GM12878 (cell line): Measurements from ENCODE around the gene ANKRD13B. TPM values are rescaled to one million over a fixed set of nuclear protein-coding genes. Genes with fewer than 3 reads are reported as not detected.

Source experiments
- ATAC-seq: fragments of 200-7000 bp; cut with Tn5 transposase; 3 replicates; pipeline ENCODE4 v1.9.1; 2020; ENCODE audit warnings: mild to moderate bottlenecking, moderate library complexity
- BruUV-seq: library from RNA; stranded (reverse); fragments of 400-500 nt; replicated peaks from 2 replicates; lab custom pipeline; 2021; lab: Mats Ljungman, UMichigan
- CTCF ChIA-PET: fragments of 300-600 bp; sonication (Branson Sonifier 250); formaldehyde crosslinking; extraction: SDS; loops from one replicate; lab custom pipeline; 2021; ENCODE audit warnings: inconsistent platforms; lab: Yijun Ruan, JAX
- POLR2A ChIA-PET: fragments of 350-600 bp; formaldehyde crosslinking; extraction: SDS; loops from one replicate; lab custom pipeline; 2021; ENCODE audit warnings: inconsistent platforms; lab: Charles Lee
- RAD21 ChIA-PET: fragments of 300-600 bp; sonication (Branson Sonifier 250); formaldehyde crosslinking; loops from one replicate; lab custom pipeline; 2023; ENCODE audit warnings: antibody characterized with exemption; ENCODE audit not compliant: unreplicated experiment; lab: Charles Lee
- SMC1A ChIA-PET: fragments of 300-600 bp; sonication (Branson Sonifier 250); formaldehyde crosslinking; loops from one replicate; lab custom pipeline; 2023; ENCODE audit not compliant: unreplicated experiment, uncharacterized antibody; lab: Charles Lee
- DNase-seq: peaks from one replicate; pipeline ENCODE4 v3.0.0-alpha.2; 2011; ENCODE audit warnings: low read depth, low spot score
- FAIRE-seq: peaks from 3 replicates; lab custom pipeline; 2011; peaks lifted over from hg19 to GRCh38; lab: Jason Lieb, UNC
- H2AFZ ChIP-seq: 2 replicates; pipeline ENCODE4 v1.6.0; 2011; ENCODE audit warnings: low read depth, low read length, control low read depth; ENCODE audit not compliant: control insufficient read depth
- H3K27ac ChIP-seq: 2 replicates; pipeline ENCODE4 v1.5.1; 2011; ENCODE audit warnings: control low read depth; ENCODE audit not compliant: control insufficient read depth, insufficient read depth
- H3K27me3 ChIP-seq, 2 experiments: replicated peaks in 1 of 2; 2 replicates each; pipeline versions ENCODE4 v1.6.0 to v1.6.1; 2011; ENCODE audit warnings: low read length in 1 of 2; ENCODE audit not compliant: control insufficient read depth in 2 of 2, insufficient read depth in 2 of 2
- H3K36me3 ChIP-seq, 2 experiments: 2 replicates each; pipeline ENCODE4 v1.5.1; 2011; ENCODE audit warnings: low read length in 1 of 2; ENCODE audit not compliant: control insufficient read depth in 2 of 2, insufficient read depth in 2 of 2
- H3K4me1 ChIP-seq: 2 replicates; pipeline ENCODE4 v1.6.1; 2011; ENCODE audit warnings: mild to moderate bottlenecking, low read length, moderate library complexity, mixed read lengths; ENCODE audit not compliant: control insufficient read depth, insufficient read depth
- H3K4me2 ChIP-seq: 2 replicates; pipeline ENCODE4 v1.6.0; 2011; ENCODE audit warnings: control low read depth; ENCODE audit not compliant: control insufficient read depth, insufficient read depth
- H3K4me3 ChIP-seq: fragments of 200-600 bp; sonication (generic); 2 replicates; pipeline ENCODE4 v1.5.1; 2016
- H3K79me2 ChIP-seq: 2 replicates; pipeline ENCODE4 v1.6.0; 2011; ENCODE audit warnings: low read length; ENCODE audit not compliant: control insufficient read depth, insufficient read depth
- H3K9ac ChIP-seq: 2 replicates; pipeline ENCODE4 v1.8.0; 2011; ENCODE audit warnings: low read length, control low read depth, mixed read lengths; ENCODE audit not compliant: control insufficient read depth, insufficient read depth
- H3K9me3 ChIP-seq: replicated peaks from 3 replicates; pipeline ENCODE4 v1.5.1; 2011; ENCODE audit warnings: mild to moderate bottlenecking, low read length; ENCODE audit not compliant: control insufficient read depth, insufficient read depth
- H4K20me1 ChIP-seq: 2 replicates; pipeline ENCODE4 v1.6.0; 2011; ENCODE audit not compliant: control insufficient read depth, insufficient read depth
- CREM ChIP-seq: IDR thresholded peaks from 2 replicates; pipeline ENCODE4 v1.6.1; 2014; ENCODE audit warnings: antibody characterized with exemption, low read depth
- IRF4 ChIP-seq: IDR thresholded peaks from 2 replicates; pipeline ENCODE4 v1.6.1; 2011; ENCODE audit warnings: low read depth, low read length
- JUND ChIP-seq: IDR thresholded peaks from 2 replicates; pipeline ENCODE4 v1.6.1; 2012; ENCODE audit warnings: low read depth, mild to moderate bottlenecking, low read length, improper control_type of control experiment, moderate library complexity
- NBN ChIP-seq: fragments of 450-650 bp; IDR thresholded peaks from 2 replicates; pipeline ENCODE4 v1.6.1; 2016
- NFIC ChIP-seq: IDR thresholded peaks from 2 replicates; pipeline ENCODE4 v1.6.1; 2012; ENCODE audit warnings: low read depth, mild to moderate bottlenecking, inconsistent platforms, low read length, moderate library complexity
- NR2F1 ChIP-seq: fragments of 450-650 bp; conservative IDR thresholded peaks from 2 replicates; pipeline ENCODE4 v1.6.1; 2017; ENCODE audit warnings: mild to moderate bottlenecking
- POLR2A ChIP-seq: IDR thresholded peaks from 2 replicates; pipeline ENCODE4 v1.6.1; 2011; ENCODE audit warnings: low read depth, mild to moderate bottlenecking, low read length
- SMAD1 ChIP-seq: fragments of 450-650 bp; IDR thresholded peaks from 2 replicates; pipeline ENCODE4 v1.6.1; 2018; ENCODE audit warnings: mild to moderate bottlenecking, low read depth; ENCODE audit not compliant: partially characterized antibody
- SUPT20H ChIP-seq: IDR thresholded peaks from 2 replicates; pipeline ENCODE4 v1.6.1; 2011; ENCODE audit warnings: low read depth, mild to moderate bottlenecking, low read length, moderate library complexity, borderline replicate concordance; ENCODE audit not compliant: control insufficient read depth
- ZNF384 ChIP-seq: IDR thresholded peaks from 2 replicates; pipeline ENCODE4 v1.6.1; 2012; ENCODE audit warnings: low read depth, mild to moderate bottlenecking, low read length, improper control_type of control experiment, borderline replicate concordance
- ZZZ3 ChIP-seq: IDR thresholded peaks from 2 replicates; pipeline ENCODE4 v1.6.1; 2011; ENCODE audit warnings: low read depth; ENCODE audit not compliant: control insufficient read depth, insufficient read length
- WGBS: methylation state at CpG from one replicate; pipeline ENCODE4 v1.1.6; 2016; ENCODE audit warnings: low lambda C conversion rate; ENCODE audit not compliant: insufficient replicate concordance, insufficient coverage; ENCODE audit errors: missing lambda C conversion rate; 5-methylcytosine and 5-hydroxymethylcytosine counted together
- in situ Hi-C: fragments of 300-500 bp; cut with MboI; formaldehyde crosslinking; loops from 9 replicates; pipeline ENCODE4 v1.14.3; 2018; ENCODE audit warnings: mixed read lengths
- intact Hi-C: fragments of 100-400 bp; cut with micrococcal nuclease; formaldehyde crosslinking; loops from one replicate; pipeline ENCODE4 v1.14.2; 2022; ENCODE audit not compliant: unreplicated experiment
- polyA plus RNA-seq, 11 experiments: library from polyadenylated mRNA; depleted of rRNA in 4 of 11; unstranded in 6 of 11; stranded (reverse) in 5 of 11; fragments of >200 nt; fragmentation: Nextera tagmentation in 4 of 11; fragmentation: Illumina TruSeq in 1 of 11; extraction: Ambion mirVana in 4 of 11; extraction: Trizol in 1 of 11; gene quantifications; 1 replicate in 1 of 11; 2 replicates in 10 of 11; pipeline versions ENCODE4 v1.2.1 to v1.2.3, GENCODE V29; 2011 to 2016; ENCODE audit warnings: inconsistent platforms in 2 of 11, missing spikeins in 2 of 11, low read depth in 1 of 11
- total RNA-seq, 4 experiments: library from RNA; depleted of rRNA in 3 of 4; stranded (reverse); fragments of >200 nt in 3 of 4; fragmentation: Illumina TruSeq in 1 of 4; extraction: Trizol in 1 of 4; gene quantifications; 2 replicates each; pipeline versions ENCODE4 v1.2.1 to v1.2.3, GENCODE V29; 2013 to 2021
- TF ChIP-seq, protein P1 (sequence below): fragments of 450-650 bp; formaldehyde crosslinking; IDR thresholded peaks from 2 replicates; pipeline ENCODE4 v1.5.0; 2022; ENCODE audit warnings: mild to moderate bottlenecking, missing genetic modification characterization

ANKRD13B gene
- total and polyA plus RNA-seq, 10 of the 15 experiments (the other 5 are each of a cell fraction or from before 2014, with no cell fraction given) = 0.18 to 15.0 (median 2.8) TPM

DNA sequence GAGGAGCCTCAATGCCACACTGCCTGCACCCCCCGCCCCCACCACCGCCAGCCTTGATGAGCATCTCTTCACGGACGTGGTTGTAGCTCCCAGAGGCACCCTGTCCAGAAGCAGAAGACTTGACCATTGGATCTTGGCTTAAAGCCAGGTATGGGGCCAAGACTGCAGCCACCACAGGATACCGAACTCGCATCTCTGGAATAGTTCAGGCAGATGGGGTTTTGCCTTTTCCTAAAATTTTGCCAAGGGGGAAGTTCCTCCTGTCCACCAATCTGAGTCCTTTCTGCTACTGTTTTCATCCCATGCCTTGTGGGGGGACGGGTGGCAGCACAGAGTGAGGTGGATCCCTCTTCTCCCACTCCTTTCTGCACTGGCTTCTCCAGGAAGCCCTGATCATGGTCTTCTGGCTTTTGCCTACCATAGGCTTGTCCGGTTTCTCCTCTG lies 28.8 kb downstream of the ANKRD13B start:
- DNase-seq (no peak), FAIRE-seq (no peak), ATAC-seq (no peak)
- H3K4me3 ChIP-seq = peak overlapping the region; percentile 78; the same call in 1 of the 2 replicates
- CTCF ChIA-PET = interaction anchor here (0.7 to 5.9 kb wide), 6 partner anchors 41 to 310 kb away, joined by 3 to 114 read pairs (median 4); no protein-coding TSS in a partner anchor
- WGBS = 80% methylated on average over 8 of the region's 8 CpGs
- peak overlapping the region; percentile 88 for H3K4me2 ChIP-seq
- peaks cover 19% of the 10 kb centered on the region for H3K4me1 ChIP-seq
- no peaks in the 10 kb centered on the region for H3K9me3 ChIP-seq
- no peak overlapping the region for H2AFZ ChIP-seq
- SMC1A ChIA-PET = interaction anchor here (0.6 to 1.2 kb wide), 4 partner anchors 37 to 252 kb away, joined by 3 read pairs; no protein-coding TSS in a partner anchor
- H3K9ac ChIP-seq = no peak overlapping the region
- TF ChIP-seq SMAD1 (no peak), NR2F1 (no peak), ZZZ3 (no peak), SUPT20H (no peak), IRF4 (no peak), NFIC (no peak), POLR2A (no peak), JUND (no peak), ZNF384 (no peak), CREM (no peak), NBN (no peak)
- TF ChIP-seq, protein P1, sequence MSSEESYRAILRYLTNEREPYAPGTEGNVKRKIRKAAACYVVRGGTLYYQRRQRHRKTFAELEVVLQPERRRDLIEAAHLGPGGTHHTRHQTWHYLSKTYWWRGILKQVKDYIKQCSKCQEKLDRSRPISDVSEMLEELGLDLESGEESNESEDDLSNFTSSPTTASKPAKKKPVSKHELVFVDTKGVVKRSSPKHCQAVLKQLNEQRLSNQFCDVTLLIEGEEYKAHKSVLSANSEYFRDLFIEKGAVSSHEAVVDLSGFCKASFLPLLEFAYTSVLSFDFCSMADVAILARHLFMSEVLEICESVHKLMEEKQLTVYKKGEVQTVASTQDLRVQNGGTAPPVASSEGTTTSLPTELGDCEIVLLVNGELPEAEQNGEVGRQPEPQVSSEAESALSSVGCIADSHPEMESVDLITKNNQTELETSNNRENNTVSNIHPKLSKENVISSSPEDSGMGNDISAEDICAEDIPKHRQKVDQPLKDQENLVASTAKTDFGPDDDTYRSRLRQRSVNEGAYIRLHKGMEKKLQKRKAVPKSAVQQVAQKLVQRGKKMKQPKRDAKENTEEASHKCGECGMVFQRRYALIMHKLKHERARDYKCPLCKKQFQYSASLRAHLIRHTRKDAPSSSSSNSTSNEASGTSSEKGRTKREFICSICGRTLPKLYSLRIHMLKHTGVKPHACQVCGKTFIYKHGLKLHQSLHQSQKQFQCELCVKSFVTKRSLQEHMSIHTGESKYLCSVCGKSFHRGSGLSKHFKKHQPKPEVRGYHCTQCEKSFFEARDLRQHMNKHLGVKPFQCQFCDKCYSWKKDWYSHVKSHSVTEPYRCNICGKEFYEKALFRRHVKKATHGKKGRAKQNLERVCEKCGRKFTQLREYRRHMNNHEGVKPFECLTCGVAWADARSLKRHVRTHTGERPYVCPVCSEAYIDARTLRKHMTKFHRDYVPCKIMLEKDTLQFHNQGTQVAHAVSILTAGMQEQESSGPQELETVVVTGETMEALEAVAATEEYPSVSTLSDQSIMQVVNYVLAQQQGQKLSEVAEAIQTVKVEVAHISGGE (CRISPR knock-in tag) = no peak
- H3K27me3 ChIP-seq = peaks cover 0 to 1% of the 10 kb centered on the region in 2 experiments; a peak in 1 of 4 replicates
- H4K20me1 ChIP-seq = peaks cover 3% of the 10 kb centered on the region; the same call in 1 of the 2 replicates
- intact Hi-C loops (loop anchor here (5.0 kb wide), 1 partner anchor 51 kb away; no protein-coding TSS in a partner anchor), in situ Hi-C loops (no loop called here)
- H3K36me3 ChIP-seq = peaks cover 0 to 3% of the 10 kb centered on the region in 2 experiments; a peak in 1 of 4 replicates
- POLR2A ChIA-PET = no interaction called here
- no TSS peak for BruUV-seq
- no peaks in the 10 kb centered on the region for H3K79me2 ChIP-seq
- no peak overlapping the region for H3K27ac ChIP-seq
- RAD21 ChIA-PET = interaction anchor here (0.9 to 2.3 kb wide), 3 partner anchors 157 to 472 kb away, joined by 3 to 8 read pairs (median 5); no protein-coding TSS in a partner anchor
